Erythroblast (primary cell): Measurements from ENCODE around the gene RNU1-2.
"Not testable (repeated sequence)": the region's sequence is repeated elsewhere in the genome, so short reads cannot be mapped to it uniquely, and the experiment has no call there.

Experiments
- GATA1 ChIP-seq: IDR thresholded peaks from 2 replicates; pipeline ENCODE4 v1.6.1; 2011; ENCODE audit warnings: low read depth, mild to moderate bottlenecking, control low read depth, low read length, moderate library complexity
- POLR2A ChIP-seq: IDR thresholded peaks from 2 replicates; pipeline ENCODE4 v1.6.1; 2011; ENCODE audit warnings: mild to moderate bottlenecking, low read length

GRCh38 chr1:16860048-16860447 lies 35.7 kb upstream of the RNU1-2 start:
- not testable (repeated sequence) for TF ChIP-seq POLR2A, GATA1
